GM21529 (cell line): ENCODE data around the gene COL6A1.
"Not testable (repeated sequence)": the region's sequence is repeated elsewhere in the genome, so short reads cannot be mapped to it uniquely, and the experiment has no call there.

Experiments
- ATAC-seq: cut with Tn5 transposase; IDR thresholded peaks from one replicate; pipeline ENCODE4 v1.9.1; 2021; ENCODE audit not compliant: unreplicated experiment

Gene COL6A1

DNA sequence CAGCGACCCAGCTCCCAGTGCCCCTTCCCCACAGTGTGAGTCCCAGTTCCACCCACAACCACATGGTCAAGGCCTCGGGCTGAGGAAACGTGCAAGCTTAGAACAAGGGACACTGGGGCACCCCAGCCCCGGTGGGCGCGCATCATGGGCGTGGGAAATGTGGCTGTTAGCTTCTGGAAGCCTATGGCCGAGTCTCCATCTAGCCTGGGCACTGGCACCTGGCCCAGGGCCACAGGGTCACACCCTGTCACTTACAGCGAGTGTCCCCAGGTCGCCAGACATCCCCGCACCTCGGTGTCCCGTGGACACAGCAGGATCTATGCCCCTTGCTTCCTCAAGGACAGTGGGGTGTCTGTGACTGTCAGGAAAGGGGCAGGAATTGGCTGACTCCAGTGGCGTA lies 37.0 kb upstream of the COL6A1 start:
- ATAC-seq: no peak

- ATAC-seq: no peak
Observed at GRCh38 chr21:45945066-45945867, 36.3 kb upstream of the COL6A1 start.

DNA sequence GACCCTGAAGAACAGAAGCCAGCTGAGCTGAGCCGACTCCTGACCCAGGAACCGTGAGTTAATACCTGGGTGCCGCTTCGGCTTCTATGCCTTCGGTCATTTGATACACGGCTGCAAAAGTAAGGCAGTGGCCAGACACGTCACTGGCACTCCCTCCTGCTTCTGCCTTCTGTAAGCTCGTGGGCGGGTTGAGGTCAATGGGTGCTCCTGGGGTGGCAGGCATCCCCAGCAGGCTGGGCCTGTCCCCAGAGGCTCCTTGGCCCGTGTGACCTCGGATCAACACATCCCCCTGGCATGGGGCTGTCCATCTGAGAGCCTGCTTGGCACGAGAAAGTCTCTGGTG lies 35.7 kb upstream of the COL6A1 start:
- no peak for ATAC-seq

GRCh38 chr21:45947296-45947695 lies 34.3 kb upstream of the COL6A1 start:
- no peak for ATAC-seq

GRCh38 chr21:45947716-45948255 lies 33.8 kb upstream of the COL6A1 start:
- no peak for ATAC-seq

DNA sequence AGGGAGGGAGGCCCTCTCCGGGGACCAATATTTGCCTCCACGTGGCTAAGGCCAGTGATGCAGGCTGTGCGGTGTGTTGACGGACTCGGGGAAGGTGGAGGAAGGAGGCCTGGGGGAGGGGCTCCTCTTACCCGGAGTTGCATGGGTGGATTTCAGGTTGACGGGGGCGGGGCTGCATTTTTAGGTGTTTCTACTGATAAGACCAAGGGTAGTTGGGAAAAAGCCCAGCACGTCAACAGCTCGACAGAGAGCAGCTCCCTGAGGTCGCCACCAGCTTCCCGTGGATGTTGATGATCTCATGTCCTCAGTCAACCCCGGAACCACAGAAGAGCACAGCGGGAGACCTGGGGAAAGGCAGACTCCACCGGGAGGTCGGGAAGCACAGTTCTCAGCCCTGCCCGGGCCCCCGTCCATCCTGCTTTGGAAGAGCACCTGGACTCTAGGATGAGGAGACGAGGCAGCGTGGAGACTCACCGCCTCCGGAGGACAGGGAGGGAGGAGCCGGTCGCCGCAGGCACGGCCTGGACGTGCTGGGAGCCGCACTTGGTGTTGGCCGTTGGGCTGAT lies 32.9 kb upstream of the COL6A1 start:
- ATAC-seq: no peak

DNA sequence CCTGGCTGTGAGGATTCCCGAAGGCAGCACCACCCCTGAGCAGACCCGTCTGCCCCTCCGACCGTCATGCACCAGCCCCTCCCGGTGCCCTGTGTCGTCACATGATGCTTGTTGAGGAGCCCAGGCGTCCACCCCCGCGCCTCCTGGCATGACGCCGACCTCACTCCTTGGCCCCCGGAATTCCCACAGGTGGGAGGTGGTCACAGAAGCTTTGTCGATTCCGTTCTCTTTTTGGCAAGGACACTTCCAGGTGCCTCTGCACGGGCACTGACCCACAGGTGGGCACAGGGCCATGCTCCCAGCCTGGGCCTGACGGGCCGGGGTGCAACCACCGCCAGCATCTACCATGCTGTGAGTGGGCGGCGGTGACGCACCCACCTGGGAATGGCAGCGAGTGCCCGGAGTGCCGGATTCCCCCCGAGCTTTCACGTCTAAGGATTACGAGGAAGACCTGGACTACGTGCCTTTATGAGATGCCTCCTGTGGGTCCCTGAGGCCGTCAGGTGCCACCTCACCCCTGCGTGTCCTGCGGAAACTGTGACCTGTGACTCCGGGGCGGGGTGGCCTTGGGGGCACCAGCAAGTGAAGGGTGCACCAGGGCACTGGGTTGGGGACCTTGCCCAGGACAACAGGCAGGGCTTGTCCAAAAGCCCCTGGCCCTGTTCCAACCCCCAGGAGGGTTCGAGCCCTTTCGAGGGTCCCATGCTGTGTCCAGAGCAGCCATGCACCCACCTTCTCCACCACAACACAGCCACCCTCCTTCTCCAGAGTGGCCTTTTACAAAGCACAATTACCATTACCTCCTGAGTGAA lies 31.4 kb upstream of the COL6A1 start:
- ATAC-seq: no peak

DNA sequence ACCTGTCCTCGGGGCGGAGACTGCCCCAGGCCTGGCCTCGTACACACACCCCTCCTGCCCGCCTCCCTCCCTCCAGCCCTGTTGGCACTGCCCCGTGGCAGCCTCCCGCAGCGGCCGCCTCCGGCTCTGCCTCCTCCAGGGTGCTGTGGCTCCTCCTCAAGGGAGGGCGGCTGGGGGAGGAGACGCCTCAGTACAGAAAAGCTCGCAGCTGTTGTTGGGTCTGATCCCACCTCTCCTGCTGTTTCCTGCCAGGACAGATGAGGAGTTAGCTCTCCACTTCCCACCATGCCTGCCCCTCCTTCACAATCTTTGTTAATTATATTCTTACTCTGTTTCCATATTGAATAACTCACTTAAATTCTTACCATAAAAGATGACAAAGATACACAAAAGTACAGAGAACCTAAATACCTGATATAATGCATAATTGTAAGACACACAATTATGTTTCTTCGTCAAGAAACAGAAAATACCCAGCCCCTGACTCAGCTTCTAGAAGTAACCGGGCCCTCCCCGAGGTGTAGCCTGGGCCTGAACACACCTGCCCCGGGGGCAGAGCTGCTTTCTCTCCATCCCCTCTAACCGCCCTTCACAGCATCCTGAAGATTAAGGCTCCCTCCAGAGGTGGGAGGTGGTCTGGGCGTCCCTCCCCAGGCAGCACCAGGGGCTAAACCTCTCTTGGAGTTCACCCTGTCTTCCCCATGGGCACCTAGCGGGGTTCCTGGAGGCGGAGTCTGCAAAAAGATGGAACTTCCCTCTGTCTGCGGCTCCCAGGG lies 30.6 kb upstream of the COL6A1 start:
- ATAC-seq: no peak

DNA sequence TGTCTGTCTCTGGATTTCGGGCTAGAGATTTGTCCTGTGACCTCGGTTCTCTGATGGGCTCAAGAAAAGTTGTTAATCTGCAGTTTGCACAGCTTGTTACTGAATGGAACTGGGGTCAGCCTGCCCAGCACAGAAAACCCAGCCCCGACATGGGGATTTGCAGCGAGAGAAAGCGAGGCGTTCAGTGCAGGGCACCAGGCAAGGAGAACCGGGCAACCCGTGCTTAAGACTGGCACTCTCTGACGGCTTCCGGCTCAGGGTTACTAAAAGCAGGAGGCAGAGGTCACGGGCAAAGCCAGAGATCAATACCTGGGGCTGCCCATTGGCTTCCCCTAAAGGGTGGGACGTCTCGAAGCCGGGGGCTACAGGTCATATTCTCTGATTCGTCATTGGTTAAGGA lies 29.9 kb upstream of the COL6A1 start:
- no peak for ATAC-seq

GRCh38 chr21:45952527-45952926 lies 29.0 kb upstream of the COL6A1 start:
- ATAC-seq: not testable (repeated sequence)

- no peak for ATAC-seq
Observed at GRCh38 chr21:45952974-45953373, 28.6 kb upstream of the COL6A1 start.

DNA sequence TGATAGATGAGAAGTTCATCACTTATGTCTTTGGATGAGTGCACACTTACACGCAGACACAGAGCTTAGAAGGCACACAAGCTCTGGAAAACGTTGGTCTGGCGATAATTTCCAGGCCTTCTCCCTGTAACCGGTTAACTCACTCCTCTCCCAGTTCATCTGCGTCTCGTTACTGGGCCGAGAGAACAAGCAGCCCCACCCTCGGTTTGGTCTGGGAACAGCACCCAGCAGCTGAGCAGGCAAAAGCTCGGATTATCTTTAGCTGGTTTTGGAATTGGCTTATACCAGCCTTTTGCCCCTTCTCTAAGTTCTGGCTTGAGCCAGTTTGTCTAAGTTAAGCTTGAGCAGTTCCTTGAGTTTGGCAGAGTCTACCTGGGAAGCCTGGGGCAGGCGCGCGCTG lies 27.3 kb upstream of the COL6A1 start:
- ATAC-seq: no peak

GRCh38 chr21:45954921-45955320 lies 26.6 kb upstream of the COL6A1 start:
- ATAC-seq: no peak

- no peak for ATAC-seq
Observed at GRCh38 chr21:45957551-45957950, 24.0 kb upstream of the COL6A1 start.

- no peak for ATAC-seq
Observed at GRCh38 chr21:45957981-45958600, 23.5 kb upstream of the COL6A1 start.

GRCh38 chr21:45959182-45959581 lies 22.4 kb upstream of the COL6A1 start:
- no peak for ATAC-seq

DNA sequence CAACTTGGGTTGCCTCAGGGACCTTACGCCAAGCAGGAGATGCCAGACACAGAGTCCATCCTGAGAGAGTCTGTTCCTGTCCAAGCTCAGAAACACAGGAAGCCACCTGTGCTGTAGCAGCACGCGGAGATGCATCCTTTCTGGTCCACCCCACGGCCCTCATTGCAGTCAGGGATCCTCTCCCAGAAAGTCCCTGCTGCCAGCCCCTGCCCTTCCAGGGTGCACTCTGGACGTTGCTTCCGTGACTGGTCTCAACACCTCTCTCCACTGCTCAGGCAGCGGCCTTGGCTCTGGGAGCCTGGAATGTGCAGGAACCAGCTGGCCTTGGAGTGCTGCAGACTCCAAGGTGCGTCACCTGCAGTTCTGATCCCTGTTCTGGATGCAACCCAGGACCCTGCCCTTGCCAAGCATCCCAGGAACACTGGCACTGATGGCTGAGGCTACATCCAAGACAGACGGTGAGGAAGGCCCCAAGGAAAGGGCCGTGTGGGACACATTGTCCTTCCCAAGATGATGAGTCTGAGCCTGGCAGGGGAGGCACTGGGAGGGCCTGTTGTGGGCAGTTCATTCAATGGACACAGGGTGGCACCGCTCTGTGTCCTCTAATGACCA lies 21.7 kb upstream of the COL6A1 start:
- ATAC-seq: no peak

- not testable (repeated sequence) for ATAC-seq
Observed at GRCh38 chr21:45961408-45961807, 20.2 kb upstream of the COL6A1 start.

- ATAC-seq: no peak
Observed at GRCh38 chr21:45962531-45963231, 18.9 kb upstream of the COL6A1 start.

- no peak for ATAC-seq
Observed at GRCh38 chr21:45963232-45963570, 18.4 kb upstream of the COL6A1 start.
